K562 (cell line): ENCODE measurements around the gene LSR.

Experiments
- CHD4 ChIP-seq: fragments of 200-600 bp; sonication (generic); IDR thresholded peaks from 3 replicates; pipeline ENCODE4 v1.6.1; 2012; ENCODE audit warnings: low read depth, mild to moderate bottlenecking, mixed read lengths, low read length, inconsistent platforms; ENCODE audit not compliant: insufficient read depth, insufficient replicate concordance, poor library complexity, severe bottlenecking
- CREM ChIP-seq: IDR thresholded peaks from 2 replicates; pipeline ENCODE4 v1.6.1; 2014; ENCODE audit warnings: antibody characterized with exemption, low read depth
- HMG20B ChIP-seq: fragments of 250-450 bp; sonication (Bioruptor Pico); IDR thresholded peaks from 2 replicates; pipeline ENCODE4 v1.5.0; 2021; ENCODE audit warnings: mild to moderate bottlenecking
- MTA3 ChIP-seq: fragments of 450-650 bp; formaldehyde crosslinking; IDR thresholded peaks from 2 replicates; pipeline ENCODE4 v1.6.1; 2017; ENCODE audit warnings: mild to moderate bottlenecking, borderline replicate concordance
- NR2C1 ChIP-seq, 2 experiments: fragments of 450-650 bp; IDR thresholded peaks; 2 replicates each; pipeline ENCODE4 v1.6.1; 2017; ENCODE audit warnings: mild to moderate bottlenecking in 2 of 2, antibody characterized with exemption in 1 of 2, inconsistent platforms in 1 of 2, missing compliant biosample characterization in 1 of 2, missing genetic modification characterization in 1 of 2
- PCBP1 ChIP-seq: fragments of 200-400 bp; formaldehyde crosslinking; IDR thresholded peaks from 2 replicates; pipeline ENCODE4 v1.6.1; 2018; ENCODE audit warnings: mild to moderate bottlenecking, low read depth, low read length; ENCODE audit not compliant: poor library complexity, severe bottlenecking
- POLR2AphosphoS5 ChIP-seq: IDR thresholded peaks from 2 replicates; pipeline ENCODE4 v1.6.1; 2011; ENCODE audit warnings: mild to moderate bottlenecking, low read depth, low read length, moderate library complexity; ENCODE audit not compliant: control insufficient read depth, insufficient read depth
- RBM22 ChIP-seq: fragments of 200-400 bp; formaldehyde crosslinking; IDR thresholded peaks from 2 replicates; pipeline ENCODE4 v1.6.1; 2018; ENCODE audit warnings: low read length, low read depth; ENCODE audit not compliant: poor library complexity, severe bottlenecking
- ZNF274 ChIP-seq: IDR thresholded peaks from 2 replicates; pipeline ENCODE4 v1.6.1; 2011; ENCODE audit warnings: low read depth, mild to moderate bottlenecking, low read length, moderate library complexity, borderline replicate concordance
- ZNF3 ChIP-seq: fragments of 250-450 bp; sonication (Bioruptor Pico); IDR thresholded peaks from 2 replicates; pipeline ENCODE4 v1.5.0; 2021; ENCODE audit warnings: mild to moderate bottlenecking, moderate library complexity
- ZNF324 ChIP-seq: fragments of 250-450 bp; sonication (Bioruptor Pico); IDR thresholded peaks from 2 replicates; pipeline ENCODE4 v1.4.0; 2020; ENCODE audit warnings: mild to moderate bottlenecking
- ZNF354B ChIP-seq: fragments of 250-450 bp; sonication (Bioruptor Pico); IDR thresholded peaks from 2 replicates; pipeline ENCODE4 v1.4.0; 2020
- TF ChIP-seq, protein P1 (sequence below), 2 experiments: fragments of 450-650 bp; formaldehyde crosslinking in 1 of 2; IDR thresholded peaks; 2 replicates each; pipeline versions ENCODE4 v1.4.0 to v1.6.1; 2014 to 2020; ENCODE audit warnings: mild to moderate bottlenecking in 2 of 2, borderline replicate concordance in 1 of 2, low read depth in 1 of 2
- TF ChIP-seq, protein P2 (sequence below), 3 experiments: IDR thresholded peaks in 2 of 3; conservative IDR thresholded peaks in 1 of 3; 2 replicates each; pipeline ENCODE4 v1.5.1; 2011 to 2012; ENCODE audit warnings: low read length in 3 of 3, mild to moderate bottlenecking in 3 of 3, control low read depth in 2 of 3, improper control_type of control experiment in 1 of 3, inconsistent platforms in 1 of 3, low read depth in 1 of 3, mixed read lengths in 1 of 3, moderate library complexity in 1 of 3; ENCODE audit not compliant: insufficient read depth in 2 of 3

DNA sequence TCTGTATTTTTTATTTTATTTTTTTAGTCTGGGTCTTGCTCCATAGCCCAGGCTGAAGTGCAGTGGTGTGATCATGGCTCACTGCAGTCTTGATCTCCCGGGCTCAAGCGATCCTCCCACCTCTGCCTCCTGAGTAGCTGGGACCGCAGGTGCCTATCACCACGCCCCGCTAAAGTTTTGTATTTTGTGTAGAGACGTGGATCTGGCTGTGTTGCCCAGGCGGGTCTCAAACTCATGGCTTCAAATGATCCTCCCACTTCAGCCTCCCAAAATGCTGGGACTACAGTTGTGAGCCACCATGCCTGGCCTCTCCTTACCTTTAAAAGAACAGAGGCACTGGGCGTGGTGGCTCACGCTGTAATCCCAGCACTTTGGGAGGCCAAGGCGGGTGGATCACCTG, 38.9 kb downstream of the LSR start:
- TF ChIP-seq ZNF354B (CRISPR knock-in tag) (no peak), CREM (no peak), MTA3 (no peak), POLR2AphosphoS5 (no peak), PCBP1 (no peak), ZNF274 (no peak), HMG20B (CRISPR knock-in tag) (no peak), NR2C1 (IDR thresholded peaks at IDR 0.05) (no peak), NR2C1 (tag; IDR thresholded peaks at IDR 0.05) (no peak), CHD4 (no peak), ZNF3 (CRISPR knock-in tag) (no peak), ZNF324 (no peak), RBM22 (no peak)
- TF ChIP-seq, protein P1, sequence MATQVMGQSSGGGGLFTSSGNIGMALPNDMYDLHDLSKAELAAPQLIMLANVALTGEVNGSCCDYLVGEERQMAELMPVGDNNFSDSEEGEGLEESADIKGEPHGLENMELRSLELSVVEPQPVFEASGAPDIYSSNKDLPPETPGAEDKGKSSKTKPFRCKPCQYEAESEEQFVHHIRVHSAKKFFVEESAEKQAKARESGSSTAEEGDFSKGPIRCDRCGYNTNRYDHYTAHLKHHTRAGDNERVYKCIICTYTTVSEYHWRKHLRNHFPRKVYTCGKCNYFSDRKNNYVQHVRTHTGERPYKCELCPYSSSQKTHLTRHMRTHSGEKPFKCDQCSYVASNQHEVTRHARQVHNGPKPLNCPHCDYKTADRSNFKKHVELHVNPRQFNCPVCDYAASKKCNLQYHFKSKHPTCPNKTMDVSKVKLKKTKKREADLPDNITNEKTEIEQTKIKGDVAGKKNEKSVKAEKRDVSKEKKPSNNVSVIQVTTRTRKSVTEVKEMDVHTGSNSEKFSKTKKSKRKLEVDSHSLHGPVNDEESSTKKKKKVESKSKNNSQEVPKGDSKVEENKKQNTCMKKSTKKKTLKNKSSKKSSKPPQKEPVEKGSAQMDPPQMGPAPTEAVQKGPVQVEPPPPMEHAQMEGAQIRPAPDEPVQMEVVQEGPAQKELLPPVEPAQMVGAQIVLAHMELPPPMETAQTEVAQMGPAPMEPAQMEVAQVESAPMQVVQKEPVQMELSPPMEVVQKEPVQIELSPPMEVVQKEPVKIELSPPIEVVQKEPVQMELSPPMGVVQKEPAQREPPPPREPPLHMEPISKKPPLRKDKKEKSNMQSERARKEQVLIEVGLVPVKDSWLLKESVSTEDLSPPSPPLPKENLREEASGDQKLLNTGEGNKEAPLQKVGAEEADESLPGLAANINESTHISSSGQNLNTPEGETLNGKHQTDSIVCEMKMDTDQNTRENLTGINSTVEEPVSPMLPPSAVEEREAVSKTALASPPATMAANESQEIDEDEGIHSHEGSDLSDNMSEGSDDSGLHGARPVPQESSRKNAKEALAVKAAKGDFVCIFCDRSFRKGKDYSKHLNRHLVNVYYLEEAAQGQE (IDR thresholded peaks at IDR 0.05; ENCODE audit: borderline replicate concordance) = no peak
- TF ChIP-seq, protein P1 (CRISPR knock-in tag; IDR thresholded peaks at IDR 0.05; ENCODE audit: low read depth) = no peak
- TF ChIP-seq, protein P2, sequence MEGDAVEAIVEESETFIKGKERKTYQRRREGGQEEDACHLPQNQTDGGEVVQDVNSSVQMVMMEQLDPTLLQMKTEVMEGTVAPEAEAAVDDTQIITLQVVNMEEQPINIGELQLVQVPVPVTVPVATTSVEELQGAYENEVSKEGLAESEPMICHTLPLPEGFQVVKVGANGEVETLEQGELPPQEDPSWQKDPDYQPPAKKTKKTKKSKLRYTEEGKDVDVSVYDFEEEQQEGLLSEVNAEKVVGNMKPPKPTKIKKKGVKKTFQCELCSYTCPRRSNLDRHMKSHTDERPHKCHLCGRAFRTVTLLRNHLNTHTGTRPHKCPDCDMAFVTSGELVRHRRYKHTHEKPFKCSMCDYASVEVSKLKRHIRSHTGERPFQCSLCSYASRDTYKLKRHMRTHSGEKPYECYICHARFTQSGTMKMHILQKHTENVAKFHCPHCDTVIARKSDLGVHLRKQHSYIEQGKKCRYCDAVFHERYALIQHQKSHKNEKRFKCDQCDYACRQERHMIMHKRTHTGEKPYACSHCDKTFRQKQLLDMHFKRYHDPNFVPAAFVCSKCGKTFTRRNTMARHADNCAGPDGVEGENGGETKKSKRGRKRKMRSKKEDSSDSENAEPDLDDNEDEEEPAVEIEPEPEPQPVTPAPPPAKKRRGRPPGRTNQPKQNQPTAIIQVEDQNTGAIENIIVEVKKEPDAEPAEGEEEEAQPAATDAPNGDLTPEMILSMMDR (IDR thresholded peaks at IDR 0.05 in 2 of 3, conservative IDR thresholded peaks at IDR 0.05 in 1 of 3; ENCODE audit: insufficient read depth in 2 of 3, low read depth in 1 of 3, low read length in 3 of 3) = no peak
